ENCODE measurements around the gene DCTN1.
"Not testable (repeated sequence)": the region's sequence is repeated elsewhere in the genome, so short reads cannot be mapped to it uniquely, and the experiment has no call there.

DCTN1 gene

GRCh38 chr2:74343316-74343715 is 36.8 kb downstream of the DCTN1 start, which contains the start of gene SLC4A5:
Gene SLC4A5, minus strand, starts transcription at chr2:74343416. Its CDS starts 28,393 bp downstream, at chr2:74315023.
- TF ChIP-seq L3MBTL2 (conservative IDR thresholded peaks at IDR 0.05), result no peak
- no peak for TF ChIP-seq TARDBP (IDR thresholded peaks at IDR 0.05)
- no peak for TF ChIP-seq SUZ12 (IDR thresholded peaks at IDR 0.05)
- TF ChIP-seq SP1 (IDR thresholded peaks at IDR 0.05), result no peak
- no peak for TF ChIP-seq ZNF384 (IDR thresholded peaks at IDR 0.05)
- TF ChIP-seq FOXM1 (IDR thresholded peaks at IDR 0.05; ENCODE audit: borderline replicate concordance), result no peak
- TF ChIP-seq HDGF (IDR thresholded peaks at IDR 0.05; ENCODE audit: borderline replicate concordance), result no peak
- no peak for TF ChIP-seq NFRKB (IDR thresholded peaks at IDR 0.05)
- no peak for TF ChIP-seq BHLHE40 (IDR thresholded peaks at IDR 0.05; ENCODE audit: borderline replicate concordance)
- TF ChIP-seq FOXK2 (IDR thresholded peaks at IDR 0.05), result no peak
- no peak for DNase-seq (ENCODE audit: extremely low spot score)
- ChIA-PET CTCF (interaction anchor here (4.3 kb wide), 1 partner anchor 8 kb away, joined by 16 read pairs; no protein-coding TSS in a partner anchor), POLR2A (no interaction called here)

DNA sequence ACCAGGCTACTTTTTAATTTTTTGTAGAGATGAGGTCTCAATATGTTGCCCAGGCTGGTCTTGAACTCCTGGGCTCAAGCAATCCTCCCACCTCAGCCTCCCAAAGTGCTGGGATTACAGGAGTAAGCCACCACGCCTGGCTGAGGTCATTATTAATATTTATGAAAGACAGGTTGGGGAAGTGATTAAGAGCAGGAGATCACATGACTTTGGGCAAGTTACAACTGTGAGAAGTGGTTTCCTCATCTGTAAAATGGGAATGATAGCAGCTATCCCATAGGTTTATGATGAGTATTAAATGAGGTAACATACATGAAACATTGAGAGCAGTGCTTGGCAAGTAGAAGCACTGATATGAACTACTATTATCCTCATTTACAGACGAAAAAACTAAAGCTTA is 43.9 kb downstream of the DCTN1 start:
- CTCF ChIA-PET, result interaction anchor here (1.9 to 4.4 kb wide), 3 partner anchors 12 to 512 kb away, joined by 10 to 48 read pairs (median 17); no protein-coding TSS in a partner anchor
- DNase-seq (ENCODE audit: extremely low spot score); POLR2A ChIA-PET: not testable (repeated sequence)

DNA sequence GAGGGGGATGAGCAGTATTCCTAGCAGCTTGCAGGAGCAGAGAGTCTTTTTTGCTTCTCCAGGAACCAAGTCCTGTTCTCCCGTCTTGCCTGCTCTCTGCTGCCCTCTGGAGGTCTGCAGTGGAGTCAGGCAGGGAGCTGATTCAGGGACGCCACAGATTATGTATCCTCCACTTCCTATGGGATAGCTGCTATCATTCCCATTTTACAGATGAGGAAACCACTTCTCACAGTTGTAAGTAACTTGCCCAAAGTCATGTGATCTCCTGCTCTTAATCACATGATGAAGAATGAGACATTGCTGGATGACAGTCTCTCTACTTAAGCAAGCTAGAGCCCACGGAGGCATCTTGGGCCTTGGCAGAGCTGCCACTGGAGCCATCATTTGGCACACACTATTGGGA is 45.2 kb downstream of the DCTN1 start:
- POLR2A ChIA-PET, result interaction anchor here (0.7 kb wide), 1 partner anchor 9 kb away, joined by 3 read pairs; no protein-coding TSS in a partner anchor
- CTCF ChIA-PET, result interaction anchor here (0.6 to 4.4 kb wide), 18 partner anchors 10 to 883 kb away, joined by 3 to 48 read pairs (median 4); partner anchors contain the start of gene SLC4A5
- TF ChIP-seq NFRKB (IDR thresholded peaks at IDR 0.05) (no peak), ZNF384 (IDR thresholded peaks at IDR 0.05) (no peak), FOXM1 (IDR thresholded peaks at IDR 0.05; ENCODE audit: borderline replicate concordance) (no peak), FOXA1 (IDR thresholded peaks at IDR 0.05) (no peak), CTBP1 (IDR thresholded peaks at IDR 0.05; ENCODE audit: borderline replicate concordance) (no peak), BHLHE40 (IDR thresholded peaks at IDR 0.05; ENCODE audit: borderline replicate concordance) (no peak), TARDBP (IDR thresholded peaks at IDR 0.05) (no peak), SUZ12 (IDR thresholded peaks at IDR 0.05) (no peak), ARNT (IDR thresholded peaks at IDR 0.05) (no peak), HDGF (IDR thresholded peaks at IDR 0.05; ENCODE audit: borderline replicate concordance) (no peak), ELF4 (IDR thresholded peaks at IDR 0.05) (no peak), LEF1 (IDR thresholded peaks at IDR 0.05; ENCODE audit: borderline replicate concordance) (no peak), L3MBTL2 (conservative IDR thresholded peaks at IDR 0.05) (no peak), FOXK2 (IDR thresholded peaks at IDR 0.05) (no peak), SP1 (IDR thresholded peaks at IDR 0.05) (no peak)
- TF ChIP-seq, protein P1, sequence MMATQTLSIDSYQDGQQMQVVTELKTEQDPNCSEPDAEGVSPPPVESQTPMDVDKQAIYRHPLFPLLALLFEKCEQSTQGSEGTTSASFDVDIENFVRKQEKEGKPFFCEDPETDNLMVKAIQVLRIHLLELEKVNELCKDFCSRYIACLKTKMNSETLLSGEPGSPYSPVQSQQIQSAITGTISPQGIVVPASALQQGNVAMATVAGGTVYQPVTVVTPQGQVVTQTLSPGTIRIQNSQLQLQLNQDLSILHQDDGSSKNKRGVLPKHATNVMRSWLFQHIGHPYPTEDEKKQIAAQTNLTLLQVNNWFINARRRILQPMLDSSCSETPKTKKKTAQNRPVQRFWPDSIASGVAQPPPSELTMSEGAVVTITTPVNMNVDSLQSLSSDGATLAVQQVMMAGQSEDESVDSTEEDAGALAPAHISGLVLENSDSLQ (IDR thresholded peaks at IDR 0.05), result no peak
- peak; percentile 89 for DNase-seq (ENCODE audit: extremely low spot score)

DNA sequence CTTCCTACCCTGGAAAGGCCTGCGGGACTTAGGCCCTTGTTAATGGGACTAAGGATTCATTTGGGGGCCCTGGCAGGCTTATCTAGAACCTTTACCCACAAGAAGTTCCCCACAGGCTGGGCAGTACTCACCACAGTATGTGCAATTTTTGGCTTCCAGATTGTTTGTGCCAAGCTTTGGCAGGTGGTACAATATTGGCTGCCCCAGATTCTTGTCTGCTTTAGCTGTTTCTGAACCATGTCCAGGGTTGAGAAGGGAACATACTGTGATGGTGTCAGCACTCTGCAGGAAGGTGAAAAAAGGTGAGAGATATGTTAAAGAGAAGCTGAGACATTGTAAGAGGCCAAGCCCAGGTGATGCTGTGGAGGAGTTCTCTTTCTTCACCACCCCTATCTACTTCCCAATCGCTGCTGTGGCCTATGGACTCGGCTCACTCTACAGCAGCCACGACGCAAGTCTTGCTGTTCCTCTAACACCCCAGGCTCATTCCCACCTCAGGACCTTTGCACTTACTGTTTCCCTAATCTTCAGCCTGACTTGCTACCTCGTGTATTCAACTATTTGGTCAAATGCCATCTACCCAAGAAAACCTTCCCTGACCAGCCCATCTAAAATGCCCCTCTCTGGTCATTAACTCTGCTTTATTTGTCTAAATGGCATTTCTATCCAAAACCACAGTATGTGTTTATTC is 46.1 kb downstream of the DCTN1 start:
- no peak for DNase-seq (ENCODE audit: extremely low spot score)
- ChIA-PET POLR2A (interaction anchor here (1.1 kb wide), 1 partner anchor 57 kb away, joined by 3 read pairs; no protein-coding TSS in a partner anchor), CTCF (interaction anchor here (0.7 to 4.4 kb wide), 9 partner anchors 9 to 510 kb away, joined by 3 to 48 read pairs (median 7); partner anchors contain the start of gene SLC4A5)
- TF ChIP-seq LEF1 (IDR thresholded peaks at IDR 0.05; ENCODE audit: borderline replicate concordance), result no peak
- no peak for TF ChIP-seq FOXK2 (IDR thresholded peaks at IDR 0.05)
- TF ChIP-seq, protein P1 (IDR thresholded peaks at IDR 0.05), result no peak
- no peak for TF ChIP-seq ARNT (IDR thresholded peaks at IDR 0.05)
- TF ChIP-seq CTBP1 (IDR thresholded peaks at IDR 0.05; ENCODE audit: borderline replicate concordance), result no peak
- no peak for TF ChIP-seq SP1 (IDR thresholded peaks at IDR 0.05)
- no peak for TF ChIP-seq ELF4 (IDR thresholded peaks at IDR 0.05)
- TF ChIP-seq FOXM1 (IDR thresholded peaks at IDR 0.05; ENCODE audit: borderline replicate concordance), result no peak
- TF ChIP-seq L3MBTL2 (conservative IDR thresholded peaks at IDR 0.05), result no peak
- TF ChIP-seq TARDBP (IDR thresholded peaks at IDR 0.05), result no peak
- TF ChIP-seq NFRKB (IDR thresholded peaks at IDR 0.05), result no peak
- no peak for TF ChIP-seq ZNF384 (IDR thresholded peaks at IDR 0.05)
- no peak for TF ChIP-seq BHLHE40 (IDR thresholded peaks at IDR 0.05; ENCODE audit: borderline replicate concordance)
- no peak for TF ChIP-seq SUZ12 (IDR thresholded peaks at IDR 0.05)
- no peak for TF ChIP-seq HDGF (IDR thresholded peaks at IDR 0.05; ENCODE audit: borderline replicate concordance)
- TF ChIP-seq FOXA1 (IDR thresholded peaks at IDR 0.05), result no peak

- POLR2A ChIA-PET, result interaction anchor here (1.1 kb wide), 1 partner anchor 58 kb away, joined by 3 read pairs; no protein-coding TSS in a partner anchor
- CTCF ChIA-PET, result interaction anchor here (0.6 to 4.4 kb wide), 4 partner anchors 8 to 68 kb away, joined by 3 to 48 read pairs (median 4); no protein-coding TSS in a partner anchor
- TF ChIP-seq CTBP1 (IDR thresholded peaks at IDR 0.05; ENCODE audit: borderline replicate concordance) (no peak), ELF4 (IDR thresholded peaks at IDR 0.05) (no peak), FOXM1 (IDR thresholded peaks at IDR 0.05; ENCODE audit: borderline replicate concordance) (no peak)
- DNase-seq (ENCODE audit: extremely low spot score), result peak; percentile 45
Observed at GRCh38 chr2:74333175-74333574, 46.9 kb downstream of the DCTN1 start.

DNA sequence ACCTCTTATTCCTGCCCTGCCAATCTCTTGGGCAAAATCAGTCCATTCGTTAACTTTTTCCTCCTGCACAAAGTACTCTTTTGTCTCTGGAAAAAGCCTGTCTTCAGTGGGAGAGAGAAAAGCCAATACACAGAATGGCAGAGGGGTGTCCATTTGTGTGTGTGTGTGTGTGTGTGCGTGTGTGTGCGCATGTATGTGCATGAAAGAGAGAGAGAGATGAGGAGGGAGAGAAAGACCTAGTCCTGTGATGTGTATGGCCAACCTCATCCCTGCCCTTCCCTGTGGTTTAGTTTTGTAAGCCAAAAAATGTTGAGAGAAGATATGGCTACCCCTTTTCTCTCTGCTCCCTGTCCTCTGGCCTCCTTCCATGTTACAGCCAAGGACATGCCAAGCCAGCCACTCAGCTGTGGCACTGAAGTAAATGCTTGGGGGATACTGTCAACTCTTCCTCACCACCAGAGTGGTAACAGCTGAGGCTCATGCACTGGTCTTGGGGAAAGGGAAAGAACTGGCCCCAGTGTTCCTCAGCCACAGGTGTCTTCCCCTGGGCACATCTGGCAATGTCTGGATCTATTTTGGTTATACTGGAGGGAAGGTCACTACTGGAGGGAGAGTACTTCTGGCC is 47.4 kb downstream of the DCTN1 start:
- POLR2A ChIA-PET, result no interaction called here
- CTCF ChIA-PET, result interaction anchor here (0.7 to 4.4 kb wide), 3 partner anchors 8 to 68 kb away, joined by 3 to 48 read pairs (median 4); no protein-coding TSS in a partner anchor
- TF ChIP-seq ELF4 (IDR thresholded peaks at IDR 0.05), result no peak
- TF ChIP-seq FOXM1 (IDR thresholded peaks at IDR 0.05; ENCODE audit: borderline replicate concordance), result no peak
- TF ChIP-seq SUZ12 (IDR thresholded peaks at IDR 0.05), result no peak
- no peak for TF ChIP-seq L3MBTL2 (conservative IDR thresholded peaks at IDR 0.05)
- TF ChIP-seq LEF1 (IDR thresholded peaks at IDR 0.05; ENCODE audit: borderline replicate concordance), result no peak
- TF ChIP-seq FOXK2 (IDR thresholded peaks at IDR 0.05), result no peak
- no peak for TF ChIP-seq FOXA1 (IDR thresholded peaks at IDR 0.05)
- no peak for TF ChIP-seq CTBP1 (IDR thresholded peaks at IDR 0.05; ENCODE audit: borderline replicate concordance)
- no peak for TF ChIP-seq HDGF (IDR thresholded peaks at IDR 0.05; ENCODE audit: borderline replicate concordance)
- TF ChIP-seq ARNT (IDR thresholded peaks at IDR 0.05), result no peak
- no peak for DNase-seq (ENCODE audit: extremely low spot score)
